Ovary (tissue), 3 donors: ENCODE measurements around the gene AADACL3.

Source experiments
- EP300 ChIP-seq: sonication (generic); formaldehyde crosslinking; IDR thresholded peaks from one replicate; pipeline ENCODE4 v1.6.1; 2017; ENCODE audit warnings: antibody characterized with exemption
- TF ChIP-seq, protein P1 (sequence below), 3 donors: fragments of 450-650 bp in 2 of 3; fragments of 200-600 bp in 1 of 3; IDR thresholded peaks; one replicate each; pipeline versions ENCODE4 v1.5.1 to v1.8.0; 2016 to 2022; ENCODE audit warnings: antibody characterized with exemption in 3 of 3, mild to moderate bottlenecking in 1 of 3
- donor health status: DM: no; HTN: no; CAD: no.

DNA sequence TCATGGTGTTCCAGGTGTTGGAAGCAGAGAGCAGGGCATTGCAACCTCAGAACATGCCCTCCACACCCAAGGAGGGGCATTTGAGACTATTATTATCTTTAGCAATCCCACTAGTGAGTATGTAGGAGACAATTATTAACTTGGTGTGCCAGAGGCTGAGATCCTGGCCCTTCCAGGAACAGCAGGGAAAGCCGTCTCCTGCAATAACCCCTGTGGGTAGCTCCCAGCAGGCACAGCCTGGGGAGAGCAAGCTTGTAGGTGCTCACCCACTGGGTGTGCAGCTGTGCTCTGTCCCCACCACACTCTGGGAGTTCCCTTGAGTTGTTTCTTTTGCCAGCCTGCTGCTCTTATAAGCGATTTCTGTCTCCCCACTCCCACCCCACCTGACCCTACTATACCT is 40.4 kb downstream of the AADACL3 start:
- TF ChIP-seq, protein P1, sequence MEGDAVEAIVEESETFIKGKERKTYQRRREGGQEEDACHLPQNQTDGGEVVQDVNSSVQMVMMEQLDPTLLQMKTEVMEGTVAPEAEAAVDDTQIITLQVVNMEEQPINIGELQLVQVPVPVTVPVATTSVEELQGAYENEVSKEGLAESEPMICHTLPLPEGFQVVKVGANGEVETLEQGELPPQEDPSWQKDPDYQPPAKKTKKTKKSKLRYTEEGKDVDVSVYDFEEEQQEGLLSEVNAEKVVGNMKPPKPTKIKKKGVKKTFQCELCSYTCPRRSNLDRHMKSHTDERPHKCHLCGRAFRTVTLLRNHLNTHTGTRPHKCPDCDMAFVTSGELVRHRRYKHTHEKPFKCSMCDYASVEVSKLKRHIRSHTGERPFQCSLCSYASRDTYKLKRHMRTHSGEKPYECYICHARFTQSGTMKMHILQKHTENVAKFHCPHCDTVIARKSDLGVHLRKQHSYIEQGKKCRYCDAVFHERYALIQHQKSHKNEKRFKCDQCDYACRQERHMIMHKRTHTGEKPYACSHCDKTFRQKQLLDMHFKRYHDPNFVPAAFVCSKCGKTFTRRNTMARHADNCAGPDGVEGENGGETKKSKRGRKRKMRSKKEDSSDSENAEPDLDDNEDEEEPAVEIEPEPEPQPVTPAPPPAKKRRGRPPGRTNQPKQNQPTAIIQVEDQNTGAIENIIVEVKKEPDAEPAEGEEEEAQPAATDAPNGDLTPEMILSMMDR (IDR thresholded peaks at IDR 0.05) = no peak
- TF ChIP-seq EP300 = no peak
